Measurements from ENCODE around the gene ABCC11.
A peak's percentile ranks its signal among the peaks of the same experiment; 100 is the strongest.

ABCC11 gene

DNA sequence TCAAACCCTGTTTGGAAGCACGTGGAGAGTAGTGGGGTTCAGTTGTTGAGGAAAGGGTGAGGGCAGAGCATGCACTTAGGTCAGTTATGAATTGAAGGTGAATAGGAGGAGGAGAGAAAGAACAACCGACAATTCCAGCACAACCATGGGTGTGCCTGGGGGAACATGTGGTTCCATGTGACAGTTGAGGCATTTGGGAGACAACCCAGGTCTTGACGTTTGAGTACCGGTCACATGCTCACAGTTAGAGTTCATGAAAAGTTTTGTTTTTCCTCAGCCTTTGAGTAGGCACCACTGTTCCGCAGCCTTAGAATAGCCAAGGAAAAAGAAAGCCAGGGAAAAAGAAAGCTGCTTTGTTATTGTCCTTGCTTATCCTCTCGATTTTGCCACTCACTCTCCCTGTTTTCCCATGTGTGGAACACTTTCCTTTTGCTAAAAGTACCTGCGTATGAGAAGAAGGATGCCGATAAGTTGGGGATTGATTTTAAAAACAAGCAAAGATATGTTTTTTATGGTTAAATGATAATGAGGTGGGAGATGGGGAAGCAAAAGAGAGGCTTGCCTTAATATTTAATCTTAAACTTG is 25.6 kb upstream of the ABCC11 start:
- TF ChIP-seq CTCF (IDR thresholded peaks at IDR 0.05) (no peak), ZFX (IDR thresholded peaks at IDR 0.05; ENCODE audit: borderline replicate concordance) (no peak)
- no peak overlapping the region for H3K27ac ChIP-seq

GRCh38 chr16:48271728-48272127 is 24.4 kb upstream of the ABCC11 start:
- no peak for TF ChIP-seq CTCF (IDR thresholded peaks at IDR 0.05)
- TF ChIP-seq ZFX (IDR thresholded peaks at IDR 0.05; ENCODE audit: borderline replicate concordance), result no peak
- no peak overlapping the region for H3K27ac ChIP-seq

- H3K27ac ChIP-seq, result peak overlapping the region; percentile 10; the same call in 1 of the 2 replicates
- TF ChIP-seq ZFX (IDR thresholded peaks at IDR 0.05; ENCODE audit: borderline replicate concordance) (no peak), CTCF (IDR thresholded peaks at IDR 0.05) (no peak)
Measured at GRCh38 chr16:48269011-48269410, 21.7 kb upstream of the ABCC11 start.

DNA sequence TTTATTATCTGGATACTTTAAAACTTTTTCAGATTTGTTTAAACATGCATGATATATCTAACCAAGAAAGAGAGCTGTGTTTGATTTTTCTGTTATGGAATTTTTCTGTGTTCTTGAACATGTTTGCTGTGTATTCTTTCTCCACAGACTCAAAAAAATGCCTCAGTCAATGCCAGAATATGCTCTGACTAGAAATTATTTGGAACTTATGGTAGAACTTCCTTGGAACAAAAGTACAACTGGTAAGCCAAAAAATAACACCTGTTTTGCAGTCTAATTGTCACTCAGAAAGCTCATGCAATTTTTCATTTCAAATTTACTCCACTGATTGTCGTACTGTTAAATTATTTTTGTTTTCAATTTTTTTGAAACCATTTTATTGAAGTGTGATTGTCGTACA is 15.3 kb upstream of the ABCC11 start:
- H3K27ac ChIP-seq, result no peak overlapping the region
- no peak for TF ChIP-seq ZFX (IDR thresholded peaks at IDR 0.05; ENCODE audit: borderline replicate concordance)
- TF ChIP-seq CTCF (IDR thresholded peaks at IDR 0.05), result no peak

DNA sequence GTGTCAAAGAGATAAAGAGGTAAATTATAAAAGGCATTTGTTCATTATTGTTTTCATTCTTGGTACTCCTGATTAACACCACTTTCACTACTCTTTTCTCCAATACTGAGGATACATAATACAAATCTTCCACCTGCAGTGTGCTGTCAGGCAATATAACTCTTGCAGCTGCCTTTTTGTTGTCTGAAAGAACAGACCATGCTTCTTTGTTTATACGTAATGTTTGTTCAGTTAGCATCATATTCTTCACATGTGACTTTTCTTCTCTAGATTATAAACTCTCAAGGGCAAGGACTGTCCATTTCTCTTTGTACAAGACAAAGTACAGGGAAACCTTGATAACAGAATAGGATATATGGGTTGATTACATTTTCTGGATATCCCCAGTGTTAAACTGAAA is 14.2 kb upstream of the ABCC11 start:
- TF ChIP-seq CTCF (IDR thresholded peaks at IDR 0.05) (no peak), ZFX (IDR thresholded peaks at IDR 0.05; ENCODE audit: borderline replicate concordance) (no peak)

DNA sequence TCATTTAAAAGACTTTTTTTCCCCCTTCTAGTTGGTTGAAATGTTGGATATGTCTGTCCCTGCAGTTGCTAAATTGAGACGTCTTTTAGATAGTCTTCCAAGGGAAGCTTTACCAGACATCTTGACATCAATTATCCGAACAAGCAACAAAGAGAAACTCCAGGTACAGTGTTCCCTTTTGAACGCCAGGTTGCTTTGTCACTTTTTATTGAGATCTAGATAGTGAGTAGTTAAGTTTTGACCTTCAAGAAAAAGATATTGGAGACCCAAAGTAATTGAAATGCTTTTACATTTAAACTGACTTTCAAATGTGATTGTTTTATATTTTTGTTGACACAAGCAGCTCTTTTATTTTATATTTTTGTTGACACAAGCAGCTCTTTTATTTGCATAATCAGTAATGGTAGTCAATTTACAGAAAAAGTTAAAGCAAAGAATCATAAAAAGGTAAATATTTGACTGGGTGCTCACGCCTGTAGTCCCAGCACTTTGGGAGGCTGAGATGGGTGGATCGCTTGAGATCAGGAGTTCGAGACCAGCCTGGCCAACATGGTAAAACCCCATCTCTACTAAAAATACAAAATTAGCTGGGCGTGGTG is 9.3 kb upstream of the ABCC11 start:
- TF ChIP-seq CTCF (IDR thresholded peaks at IDR 0.05), result no peak
- TF ChIP-seq ZFX (IDR thresholded peaks at IDR 0.05; ENCODE audit: borderline replicate concordance), result no peak
- peak overlapping the region; percentile 75 for H3K27ac ChIP-seq

More for the DNA sequence above, 14.2 kb upstream of the ABCC11 start:
- no peak overlapping the region for H3K27ac ChIP-seq

DNA sequence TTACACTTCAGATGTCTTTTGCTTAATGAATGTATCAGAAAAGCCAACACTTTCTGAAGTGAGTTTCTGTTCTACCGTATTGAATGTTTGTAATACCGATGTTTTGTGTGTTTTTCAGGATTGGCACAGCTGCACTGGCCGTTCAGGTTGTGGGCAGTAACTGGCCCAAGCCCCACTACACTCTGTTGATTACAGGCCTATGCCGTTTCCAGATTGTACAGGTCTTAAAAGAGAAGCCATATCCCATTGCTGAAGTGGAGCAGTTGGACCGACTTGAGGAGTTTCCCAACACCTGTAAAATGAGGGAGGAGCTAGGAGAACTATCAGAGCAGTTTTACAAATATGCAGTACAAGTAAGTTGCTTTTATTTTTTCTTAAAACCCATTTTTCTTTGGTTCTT is 4.7 kb upstream of the ABCC11 start:
- TF ChIP-seq CTCF (IDR thresholded peaks at IDR 0.05) (no peak), ZFX (IDR thresholded peaks at IDR 0.05; ENCODE audit: borderline replicate concordance) (no peak)
- peak overlapping the region; percentile 68 for H3K27ac ChIP-seq

Measured in 22Rv1 (cell line).